HG02798 (cell line): Measurements from ENCODE around the gene HBP1.

Experiments used
- ATAC-seq: cut with Tn5 transposase; IDR thresholded peaks from one replicate; pipeline ENCODE4 v1.9.1; 2021; ENCODE audit warnings: mild to moderate bottlenecking; ENCODE audit not compliant: unreplicated experiment, poor library complexity

The HBP1 gene

DNA sequence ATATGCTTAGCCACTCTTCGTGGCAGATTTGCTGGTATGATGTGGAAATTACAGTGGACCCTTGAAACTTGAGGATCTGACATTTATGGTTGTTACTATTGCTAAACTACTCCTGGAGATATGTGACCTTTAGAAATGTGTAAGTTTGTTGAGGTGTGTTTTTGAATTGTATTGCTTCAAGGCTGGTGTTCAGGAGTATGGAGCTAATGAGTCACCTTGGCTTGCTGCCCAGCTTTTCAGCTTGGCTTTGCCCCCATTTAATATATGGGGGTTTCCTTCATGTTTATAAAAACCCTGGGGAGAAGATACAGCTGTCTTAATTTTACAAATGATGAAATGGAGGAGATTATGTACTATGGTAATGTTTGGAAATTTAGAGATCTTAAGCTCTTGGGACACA lies 11.6 kb downstream of the HBP1 start:
- ATAC-seq: no peak

DNA sequence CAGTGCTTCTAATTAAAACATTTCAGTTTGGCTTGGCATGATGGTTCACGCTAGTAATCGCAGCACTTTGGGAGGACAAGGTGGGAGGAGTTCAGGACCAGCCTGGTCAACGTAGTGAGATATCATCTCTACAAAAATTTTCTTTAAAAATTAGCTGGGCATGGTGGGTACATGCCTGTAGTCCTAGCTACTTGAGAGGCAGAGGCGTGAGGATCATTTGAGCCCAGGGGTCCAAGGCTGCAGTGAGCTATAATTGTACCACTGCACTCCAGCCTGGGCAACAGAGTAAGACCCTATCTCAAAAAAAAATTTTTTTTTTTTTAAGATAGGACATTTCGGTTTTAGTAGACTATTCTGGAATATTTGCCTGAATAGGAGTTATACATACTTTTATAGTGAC lies 12.4 kb downstream of the HBP1 start:
- no peak for ATAC-seq

DNA sequence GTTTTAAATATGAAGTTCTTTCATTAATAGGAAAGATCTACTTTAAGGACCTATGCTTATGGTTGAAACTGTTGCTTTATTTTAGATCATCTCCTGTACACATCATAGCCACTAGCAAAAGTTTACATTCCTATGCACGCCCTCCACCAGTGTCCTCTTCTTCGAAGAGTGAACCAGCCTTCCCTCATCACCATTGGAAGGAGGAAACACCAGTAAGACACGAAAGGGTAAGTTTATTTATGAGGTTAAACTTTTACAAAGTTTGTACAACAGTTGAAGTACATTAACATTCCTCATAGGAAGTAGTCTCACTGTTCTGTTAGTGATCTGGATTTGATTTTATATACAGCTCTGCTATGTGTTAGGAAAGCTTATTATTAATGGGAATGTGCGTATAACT lies 16.9 kb downstream of the HBP1 start:
- no peak for ATAC-seq

DNA sequence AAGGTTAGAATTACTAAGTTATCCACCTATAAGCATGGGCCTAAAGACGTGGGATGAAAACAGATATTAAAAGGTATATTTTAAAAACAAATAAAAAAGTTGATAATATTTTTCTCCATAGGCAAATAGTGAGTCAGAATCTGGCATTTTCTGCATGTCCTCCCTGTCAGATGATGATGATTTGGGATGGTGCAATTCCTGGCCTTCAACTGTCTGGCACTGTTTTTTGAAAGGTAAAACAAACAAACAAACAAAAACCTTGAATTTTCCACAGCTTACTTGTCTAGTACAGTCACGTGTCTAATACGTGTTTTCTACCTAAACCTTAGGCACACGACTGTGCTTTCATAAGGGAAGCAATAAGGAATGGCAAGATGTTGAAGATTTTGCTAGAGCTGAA lies 17.4 kb downstream of the HBP1 start:
- ATAC-seq: no peak

DNA sequence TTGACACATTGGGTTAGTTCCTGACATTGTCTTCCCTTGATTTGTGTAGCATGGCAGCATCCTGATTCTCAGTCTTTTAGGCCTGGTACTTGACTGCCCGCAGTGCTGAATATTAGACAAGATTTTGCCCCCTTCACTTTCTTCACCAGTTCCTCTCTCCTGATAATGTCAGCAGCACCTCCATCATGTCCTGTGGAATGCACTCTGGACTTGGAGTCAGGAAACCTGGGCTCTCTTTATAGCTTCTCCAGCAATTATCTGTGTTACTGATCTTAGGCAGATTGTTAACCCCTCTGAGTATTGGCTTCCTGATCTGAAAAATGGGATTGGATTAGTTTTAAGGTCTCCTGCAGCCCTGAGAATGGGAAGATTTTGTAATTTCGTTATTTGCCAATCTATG lies 19.0 kb downstream of the HBP1 start:
- no peak for ATAC-seq

DNA sequence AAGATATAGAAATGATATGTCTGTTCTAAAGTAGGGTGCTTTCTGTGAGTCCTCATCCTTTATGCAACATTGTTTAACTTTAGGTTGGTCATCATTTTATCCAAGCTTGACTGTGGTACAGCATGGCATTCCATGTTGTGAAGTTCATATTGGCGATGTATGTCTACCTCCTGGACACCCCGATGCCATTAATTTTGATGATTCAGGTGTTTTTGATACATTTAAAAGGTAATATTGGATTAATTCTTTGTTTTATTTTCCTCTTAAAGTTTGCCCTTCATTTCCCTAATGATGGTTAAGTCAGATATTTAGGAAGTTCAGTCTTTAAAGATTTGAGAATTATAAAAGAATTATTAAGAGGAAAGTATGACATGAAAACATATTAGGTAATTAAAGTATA lies 21.3 kb downstream of the HBP1 start:
- no peak for ATAC-seq

DNA sequence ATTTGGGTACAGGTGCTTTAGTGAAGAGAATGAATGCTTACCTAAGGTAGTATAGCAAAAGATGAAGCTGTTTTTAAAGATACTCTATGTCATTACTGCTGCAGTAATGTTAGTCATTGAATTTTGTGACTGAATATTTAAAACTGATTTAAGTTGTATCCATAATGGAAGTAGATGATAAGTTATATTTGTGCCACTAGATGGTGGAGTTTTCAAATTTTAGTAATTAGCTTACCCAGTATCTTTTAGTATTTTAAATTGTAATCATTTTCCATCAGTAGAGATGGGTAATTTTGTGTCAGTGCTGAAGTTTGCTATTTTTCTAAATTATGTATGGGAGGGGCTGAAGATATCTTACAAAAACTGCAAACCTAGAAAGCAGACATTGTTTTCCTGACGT lies 25.2 kb downstream of the HBP1 start:
- no peak for ATAC-seq

DNA sequence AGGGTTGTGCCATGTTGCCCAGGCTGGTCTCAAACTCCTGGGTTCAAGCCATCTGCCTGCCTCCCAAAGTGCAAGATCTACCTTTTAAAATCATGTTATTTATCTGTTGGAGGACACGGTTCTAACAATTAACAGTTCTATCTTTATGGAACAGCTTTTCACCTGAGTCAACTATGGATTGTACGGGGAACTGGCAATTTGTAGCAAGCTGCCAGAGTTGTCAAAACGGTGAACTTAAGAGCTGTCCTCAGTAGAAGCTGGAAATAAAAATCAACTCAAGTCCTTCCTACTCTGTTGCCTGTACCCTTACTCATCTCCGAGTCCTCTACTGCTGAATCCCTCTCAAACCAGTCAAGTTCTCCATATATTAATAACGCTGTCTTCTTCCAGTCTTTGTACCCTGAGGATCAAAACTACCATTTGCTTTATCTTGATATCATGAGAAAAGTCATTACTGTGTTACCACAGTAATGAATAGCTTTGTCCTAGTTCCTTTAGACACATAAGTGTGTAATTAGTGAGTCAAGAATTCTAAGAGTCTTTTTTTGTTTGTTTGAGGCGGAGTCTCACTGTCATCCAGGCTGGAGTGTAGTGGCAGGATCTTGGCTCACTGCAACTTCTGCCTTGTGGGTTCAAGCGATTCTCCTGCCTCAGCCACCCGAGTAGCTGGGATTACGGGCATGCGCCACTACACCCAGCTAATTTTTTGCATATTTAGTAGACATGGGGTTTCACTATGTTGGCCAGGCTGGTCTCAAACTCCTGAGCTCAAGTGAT lies 28.2 kb downstream of the HBP1 start:
- no peak for ATAC-seq

DNA sequence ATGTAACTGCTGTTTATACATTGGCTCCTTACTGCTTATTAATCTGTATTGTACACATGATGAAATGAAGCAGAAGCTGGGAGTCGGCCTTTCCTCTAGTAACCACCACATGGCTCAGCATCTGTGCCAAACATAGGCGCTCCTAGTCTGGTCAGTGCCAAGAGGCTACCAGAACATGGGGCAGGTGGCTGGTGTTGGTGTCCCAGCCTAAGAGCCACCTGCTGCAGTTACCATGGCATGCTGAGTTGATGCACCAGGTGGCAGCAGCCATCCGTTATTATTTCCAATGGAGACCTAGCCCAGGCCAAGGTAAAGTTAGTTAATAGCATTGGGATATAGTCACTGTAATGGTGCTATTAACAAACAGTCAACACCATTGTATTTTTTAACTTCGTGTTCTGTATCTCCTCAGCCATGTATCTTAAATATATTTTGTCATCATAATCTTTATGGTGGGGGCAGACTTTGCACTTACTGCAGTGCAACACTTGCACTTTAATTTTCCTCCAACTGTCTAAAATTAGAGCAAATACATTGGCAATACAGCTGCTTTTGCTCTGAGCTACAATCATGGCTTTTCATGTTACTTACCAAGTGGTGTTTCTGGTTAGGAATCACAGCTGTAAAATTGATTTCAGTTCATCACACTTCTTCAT lies 33.1 kb downstream of the HBP1 start:
- ATAC-seq: peak; percentile 77

DNA sequence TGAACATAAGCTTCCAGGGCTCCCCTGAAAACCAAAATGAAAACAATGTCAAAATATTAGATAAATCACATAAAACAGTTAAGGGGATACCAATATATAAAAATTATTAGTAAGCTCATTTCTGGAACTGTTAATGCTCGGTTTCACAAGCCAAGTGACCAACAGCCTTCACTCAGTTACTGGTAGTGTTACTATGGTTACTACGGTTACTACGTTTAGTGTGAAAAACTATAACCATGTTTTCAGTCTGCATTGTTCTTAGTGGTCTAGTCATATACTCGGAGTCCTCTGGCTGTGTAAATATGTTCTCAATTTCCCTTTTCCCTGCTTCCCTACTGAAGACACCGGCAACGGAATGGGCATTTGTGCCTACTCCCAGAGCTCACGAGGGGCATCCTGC lies 34.8 kb downstream of the HBP1 start:
- no peak for ATAC-seq

DNA sequence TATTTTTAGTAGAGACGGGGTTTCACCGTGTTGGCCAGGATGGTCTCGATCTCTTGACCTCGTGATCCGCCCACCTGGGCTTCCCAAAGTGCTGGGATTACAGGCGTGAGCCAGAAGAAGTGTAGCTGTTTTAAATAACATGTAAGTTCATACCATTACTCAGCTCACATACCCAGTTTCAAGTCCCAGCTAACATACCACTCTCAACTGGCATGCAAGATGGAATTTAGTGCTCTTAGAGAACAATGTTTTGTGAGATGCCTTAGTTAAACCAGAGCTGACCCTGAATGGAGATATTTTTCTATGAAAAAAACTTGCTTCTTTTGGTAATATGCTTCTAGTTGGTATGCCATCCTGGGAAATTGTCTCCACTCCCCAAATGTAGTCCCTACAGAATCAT lies 37.3 kb downstream of the HBP1 start:
- no peak for ATAC-seq

DNA sequence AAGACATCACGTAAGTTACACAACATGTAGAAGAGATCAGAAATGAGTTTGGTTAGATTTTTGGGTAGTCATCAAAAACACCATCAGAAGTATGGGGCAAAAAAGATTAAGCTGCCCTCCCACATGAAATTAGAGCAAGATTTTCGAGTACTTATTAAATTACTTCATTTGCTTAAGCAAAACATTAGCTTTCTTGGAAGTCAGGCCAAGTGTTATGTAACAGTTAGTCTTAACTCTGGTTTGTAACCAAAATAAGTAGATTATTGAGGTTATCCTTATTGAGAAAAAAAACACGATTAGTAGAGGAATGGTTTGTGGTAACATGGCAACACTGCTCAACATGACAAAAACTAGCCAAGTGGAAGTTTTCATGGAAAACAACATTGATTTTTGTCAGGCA lies 37.9 kb downstream of the HBP1 start:
- no peak for ATAC-seq

DNA sequence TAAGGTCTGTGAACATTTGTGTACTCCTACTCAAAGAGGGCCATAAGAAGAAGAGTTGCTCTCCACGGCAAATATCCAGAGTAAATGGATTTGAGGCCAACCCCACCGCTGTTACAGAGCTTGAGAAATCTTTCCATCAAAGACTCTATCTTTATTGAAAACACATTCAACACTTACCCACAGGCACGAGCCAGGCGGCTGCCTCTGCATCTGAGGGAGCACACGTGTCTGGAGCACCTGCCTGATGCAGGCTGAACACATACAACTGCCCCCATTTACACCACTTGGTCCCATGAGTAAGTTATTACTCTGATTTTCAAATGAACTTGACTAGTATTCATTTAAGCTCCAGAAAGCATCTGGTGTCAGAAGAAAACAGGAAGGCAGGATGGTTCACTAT lies 38.7 kb downstream of the HBP1 start:
- ATAC-seq: no peak

DNA sequence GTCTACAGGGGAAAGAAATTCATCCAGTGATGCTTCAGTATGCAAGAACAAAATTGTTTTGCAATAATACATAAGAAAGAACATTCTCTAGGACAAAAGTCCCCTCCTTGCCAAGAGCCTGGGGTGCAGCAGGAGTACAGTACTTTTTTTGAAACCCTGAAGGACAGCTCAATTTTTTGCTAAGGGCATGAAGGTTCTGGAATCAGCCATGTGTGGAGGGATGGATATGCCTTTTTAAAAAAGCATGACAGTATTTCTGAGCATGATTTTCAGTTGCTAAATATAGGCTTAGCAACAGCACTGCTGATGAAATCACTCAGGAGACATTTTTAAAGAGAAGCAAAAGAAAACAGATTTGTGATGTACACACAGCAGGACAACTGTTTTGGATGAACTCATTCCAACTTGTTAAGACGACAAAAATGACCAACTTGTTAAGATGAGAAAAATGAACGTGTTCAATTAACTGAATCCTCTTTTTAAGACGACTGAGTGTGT lies 39.3 kb downstream of the HBP1 start:
- no peak for ATAC-seq

DNA sequence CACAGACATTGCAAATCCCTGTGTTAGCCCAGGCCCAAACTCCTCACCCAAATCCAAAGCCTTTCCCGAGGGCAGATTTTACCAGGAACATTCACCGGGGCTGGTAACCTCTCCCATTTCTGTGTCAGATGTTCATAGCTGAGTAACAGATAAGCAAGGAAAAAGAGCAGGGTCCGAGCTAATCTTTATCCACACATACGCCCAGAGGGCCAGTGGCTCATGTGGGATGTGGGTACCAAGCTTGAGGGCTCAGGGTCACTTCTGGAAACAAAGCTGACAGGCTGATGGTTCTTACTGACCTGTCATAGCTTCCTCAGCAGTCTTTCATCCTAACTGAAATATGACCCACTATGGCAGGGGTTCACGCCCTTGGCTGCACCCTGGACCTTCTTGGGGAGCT lies 39.8 kb downstream of the HBP1 start:
- ATAC-seq: no peak

DNA sequence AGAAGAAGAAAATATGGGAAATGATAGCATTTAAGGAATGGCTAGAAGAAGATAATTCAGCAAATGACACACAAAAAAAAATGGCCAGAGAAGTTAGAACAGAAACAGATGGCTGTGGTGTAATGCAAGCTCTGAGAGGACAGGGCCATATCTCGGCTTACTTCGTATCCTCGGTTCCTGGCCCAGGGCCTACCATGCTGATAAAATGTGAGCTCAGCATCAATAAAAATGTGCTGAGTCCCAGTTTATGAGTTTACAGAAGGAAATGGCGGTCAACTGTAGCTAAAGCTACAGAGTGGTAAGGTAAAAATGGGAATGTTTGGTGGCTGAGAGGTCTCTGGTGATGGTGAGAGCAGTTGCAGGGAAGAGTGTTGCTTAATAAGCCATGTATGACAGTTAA lies 40.8 kb downstream of the HBP1 start:
- ATAC-seq: no peak

DNA sequence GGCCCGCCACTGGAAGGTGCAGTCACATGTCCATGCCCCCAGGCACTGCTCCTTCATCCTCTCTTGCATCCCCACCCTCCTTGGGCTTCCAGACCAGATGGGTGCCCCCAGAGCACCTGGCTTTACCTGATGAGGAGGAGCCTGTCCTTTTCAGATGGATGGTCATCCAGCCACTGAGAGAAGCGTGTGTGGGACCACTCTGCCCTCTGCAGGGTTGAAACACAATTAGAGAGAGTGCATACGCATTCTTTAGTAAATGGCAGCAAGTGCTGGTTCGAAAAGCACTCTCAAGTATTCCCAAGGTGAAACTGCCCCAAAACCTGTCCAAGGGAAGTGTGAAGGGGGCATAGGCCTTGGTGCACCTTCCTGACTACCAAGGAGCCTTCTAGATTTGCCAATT lies 41.6 kb downstream of the HBP1 start:
- no peak for ATAC-seq

DNA sequence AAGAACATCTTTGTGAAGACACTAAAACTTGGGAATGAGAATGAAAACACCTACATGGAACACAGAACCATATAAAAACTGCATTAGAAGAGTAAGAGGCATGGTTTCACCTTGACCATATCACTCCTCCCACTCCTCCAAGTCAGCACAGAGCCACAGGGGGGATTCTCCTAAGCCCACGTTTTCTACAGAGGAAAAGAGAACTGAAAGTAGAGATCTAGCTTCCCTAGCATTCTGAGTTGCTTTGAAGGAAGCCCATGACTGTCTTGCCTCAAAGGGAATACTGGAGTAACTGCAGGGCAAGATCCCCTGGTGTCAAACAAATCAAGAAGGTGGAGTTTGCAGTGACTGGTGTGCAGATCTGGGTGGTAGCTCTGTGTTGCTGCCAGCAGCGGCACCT lies 43.9 kb downstream of the HBP1 start:
- no peak for ATAC-seq

DNA sequence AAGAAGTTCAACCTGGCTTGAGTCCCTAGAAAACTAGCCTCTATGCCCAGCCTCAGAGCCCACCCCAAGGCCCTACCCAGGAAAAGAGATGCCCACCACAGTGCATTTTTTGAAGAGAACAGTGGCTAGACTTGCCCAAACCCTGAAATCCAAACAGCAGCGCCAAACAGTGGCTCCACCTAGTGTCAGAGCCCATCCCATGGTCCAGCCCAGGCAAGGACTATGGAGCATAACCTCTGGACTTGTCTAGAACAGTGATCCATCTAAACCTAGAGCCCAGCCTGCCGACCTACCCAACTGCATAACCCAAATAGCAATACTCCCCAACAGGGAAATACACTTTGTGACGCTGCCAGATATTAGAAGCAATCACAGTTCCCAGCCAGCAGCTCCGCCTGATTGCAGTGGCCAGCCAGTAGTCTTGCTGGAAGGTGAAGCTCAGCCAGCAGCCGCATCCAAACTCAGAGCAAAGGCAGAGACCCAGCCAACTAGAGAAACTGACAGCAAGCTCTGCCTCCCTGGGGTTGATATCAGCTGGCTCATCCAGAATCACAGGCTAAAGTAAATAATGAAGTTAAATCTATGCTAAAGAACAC lies 44.5 kb downstream of the HBP1 start:
- ATAC-seq: no peak

DNA sequence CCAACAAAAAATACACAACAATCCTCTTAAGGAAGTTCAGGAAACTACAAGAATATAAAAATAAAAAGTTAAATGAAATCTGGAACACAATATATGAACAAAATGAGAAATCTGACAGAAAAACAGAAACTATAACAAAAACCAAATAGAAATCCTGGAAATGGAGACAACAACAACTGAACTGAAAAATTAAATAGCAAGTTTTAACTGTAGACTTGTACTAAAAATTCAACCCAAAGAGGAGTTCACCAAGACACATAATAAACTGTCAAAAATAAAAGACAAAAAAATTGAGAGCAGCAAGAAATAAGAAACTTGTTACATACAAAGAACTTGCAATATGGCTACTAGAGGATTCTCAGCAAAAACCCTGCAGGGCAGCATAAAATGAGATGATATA lies 45.1 kb downstream of the HBP1 start:
- no peak for ATAC-seq

DNA sequence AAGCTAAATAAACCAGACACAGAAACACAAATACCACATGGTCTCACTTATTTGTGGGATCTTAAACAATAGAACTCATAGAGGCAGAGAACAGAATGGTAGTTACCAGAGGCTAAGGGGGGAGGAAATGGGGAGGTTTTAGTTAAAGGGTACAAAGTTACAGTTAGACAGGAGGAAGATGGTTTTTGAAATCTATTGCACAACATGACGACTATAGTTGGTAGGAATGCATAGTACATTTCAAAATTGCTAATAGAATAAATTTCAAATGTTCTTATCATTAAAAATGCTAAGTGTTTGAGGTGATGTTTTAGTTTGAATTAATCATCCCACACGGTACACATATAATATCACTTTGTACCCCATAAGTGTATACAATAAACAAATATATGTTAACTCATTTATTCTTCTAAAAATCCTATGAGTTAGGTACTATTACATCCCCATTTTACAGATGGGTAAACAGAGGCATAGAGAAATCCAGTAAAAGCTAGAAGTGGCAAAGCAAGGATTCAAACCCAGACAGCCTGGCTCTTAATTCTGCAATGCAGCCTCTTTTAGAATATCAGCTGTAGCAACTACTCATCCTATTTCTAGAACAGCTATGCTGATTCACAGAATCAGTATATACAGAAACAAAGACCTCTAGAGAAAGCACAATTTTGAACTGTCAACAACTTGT lies 50.9 kb downstream of the HBP1 start:
- ATAC-seq: no peak
